Measurements from ENCODE around the gene C13orf42. TPM values are rescaled to one million over a fixed set of nuclear protein-coding genes. Genes with fewer than 3 reads are reported as not detected.
A peak's percentile ranks its signal among the peaks of the same experiment; 100 is the strongest.

The C13orf42 gene
- total RNA-seq, 4 donors from 2014 or later, result not detected

GRCh38 chr13:51136276-51136980 is 25.4 kb upstream of the C13orf42 start:
- Histone ChIP-seq H3K27me3 (no peaks in the 10 kb centered on the region), H3K27ac (no peak overlapping the region), H3K4me3 (no peak overlapping the region), H3K9me3 (peaks cover 0 to under 1% (median 0%) of the 10 kb centered on the region in 4 donors), H3K4me1 (no peaks in the 10 kb centered on the region), H3K36me3 (no peaks in the 10 kb centered on the region)
- no peak for DNase-seq (ENCODE audit: low spot score in 2 of 2)
- TF ChIP-seq CTCF (IDR thresholded peaks at IDR 0.05) (no peak), POLR2A (IDR thresholded peaks at IDR 0.05) (no peak), EP300 (IDR thresholded peaks at IDR 0.05) (no peak)
- WGBS, 2 donors, result 66 to 67% methylated on average over 10 of the region's 10 CpGs

- Histone ChIP-seq H3K9me3 (peaks cover 0 to 8% (median 0%) of the 10 kb centered on the region in 4 donors), H3K4me1 (no peaks in the 10 kb centered on the region), H3K4me3 (no peak overlapping the region), H3K27me3 (no peaks in the 10 kb centered on the region), H3K36me3 (no peaks in the 10 kb centered on the region), H3K27ac (no peak overlapping the region)
- no peak for DNase-seq (ENCODE audit: low spot score in 2 of 2)
- TF ChIP-seq CTCF (IDR thresholded peaks at IDR 0.05), result no peak
- no peak for TF ChIP-seq EP300 (IDR thresholded peaks at IDR 0.05)
- no peak for TF ChIP-seq POLR2A (IDR thresholded peaks at IDR 0.05)
- WGBS, 2 donors, result 81 to 91% methylated on average over 7 of the region's 8 CpGs
Observed at GRCh38 chr13:51134763-51135365, 23.8 kb upstream of the C13orf42 start.

GRCh38 chr13:51130348-51130747 is 19.3 kb upstream of the C13orf42 start:
- H3K36me3 ChIP-seq, result no peaks in the 10 kb centered on the region
- peaks cover 0 to 8% (median 0%) of the 10 kb centered on the region in 4 donors for H3K9me3 ChIP-seq
- H3K4me1 ChIP-seq, result no peaks in the 10 kb centered on the region
- H3K4me3 ChIP-seq, result no peak overlapping the region
- 93 to 94% methylated on average over 1 of the region's 1 CpG for WGBS, 2 donors
- no peak for DNase-seq (ENCODE audit: low spot score in 2 of 2)
- TF ChIP-seq POLR2A (IDR thresholded peaks at IDR 0.05), result no peak
- no peak for TF ChIP-seq EP300 (IDR thresholded peaks at IDR 0.05)
- TF ChIP-seq CTCF (IDR thresholded peaks at IDR 0.05), result no peak
- no peak overlapping the region for H3K27ac ChIP-seq
- H3K27me3 ChIP-seq, result no peaks in the 10 kb centered on the region

- DNase-seq (ENCODE audit: low spot score in 2 of 2), result peak in 1 of 2 donors; percentile 17
- Histone ChIP-seq H3K4me3 (no peak overlapping the region), H3K9me3 (no peaks in the 10 kb centered on the region), H3K4me1 (no peaks in the 10 kb centered on the region), H3K36me3 (no peaks in the 10 kb centered on the region), H3K27me3 (no peaks in the 10 kb centered on the region), H3K27ac (no peak overlapping the region)
- TF ChIP-seq POLR2A (IDR thresholded peaks at IDR 0.05), result no peak
- TF ChIP-seq EP300 (IDR thresholded peaks at IDR 0.05), result no peak
- TF ChIP-seq CTCF (IDR thresholded peaks at IDR 0.05), result peak; percentile 55 to 64 (median 58)
- 27 to 39% methylated on average over 7 of the region's 7 CpGs for WGBS, 2 donors
Observed at GRCh38 chr13:51125495-51126226, 14.6 kb upstream of the C13orf42 start.
